Vagina (tissue), 2 donors: Measurements from ENCODE around the gene MIS18A.

Experiments
- POLR2A ChIP-seq, 2 donors: fragments of 450-650 bp; IDR thresholded peaks; one replicate each; pipeline ENCODE4 v1.6.1; 2017; ENCODE audit warnings: antibody characterized with exemption in 2 of 2, mild to moderate bottlenecking in 2 of 2, moderate library complexity in 2 of 2
- TF ChIP-seq, protein P1 (sequence below), 3 experiments: fragments of 450-650 bp in 2 of 3; fragments of 200-600 bp in 1 of 3; sonication (generic) in 1 of 3; IDR thresholded peaks; one replicate each; pipeline ENCODE4 v1.5.1; 2017 to 2019; ENCODE audit warnings: antibody characterized with exemption in 3 of 3, mild to moderate bottlenecking in 2 of 3, moderate library complexity in 2 of 3

DNA sequence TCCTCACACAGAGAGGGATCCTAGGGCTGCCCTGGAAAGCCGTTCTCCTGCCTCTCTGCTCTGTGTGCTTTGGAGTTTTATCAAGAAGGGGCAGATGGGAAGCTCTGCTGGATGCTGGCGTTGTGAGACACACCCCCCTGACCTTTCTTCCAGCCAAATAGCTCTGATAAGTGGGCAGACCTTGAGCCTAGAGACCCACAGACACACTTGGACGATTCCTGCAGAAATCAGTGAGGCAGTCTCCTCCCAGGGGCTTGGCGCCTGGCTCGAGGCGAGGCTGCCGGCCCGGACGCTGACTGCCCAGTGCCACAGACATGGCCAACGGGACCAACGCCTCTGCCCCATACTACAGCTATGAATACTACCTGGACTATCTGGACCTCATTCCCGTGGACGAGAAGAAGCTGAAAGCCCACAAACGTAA lies 19.8 kb upstream of the MIS18A start, which contains the start of gene MRAP:
- TF ChIP-seq, protein P1, sequence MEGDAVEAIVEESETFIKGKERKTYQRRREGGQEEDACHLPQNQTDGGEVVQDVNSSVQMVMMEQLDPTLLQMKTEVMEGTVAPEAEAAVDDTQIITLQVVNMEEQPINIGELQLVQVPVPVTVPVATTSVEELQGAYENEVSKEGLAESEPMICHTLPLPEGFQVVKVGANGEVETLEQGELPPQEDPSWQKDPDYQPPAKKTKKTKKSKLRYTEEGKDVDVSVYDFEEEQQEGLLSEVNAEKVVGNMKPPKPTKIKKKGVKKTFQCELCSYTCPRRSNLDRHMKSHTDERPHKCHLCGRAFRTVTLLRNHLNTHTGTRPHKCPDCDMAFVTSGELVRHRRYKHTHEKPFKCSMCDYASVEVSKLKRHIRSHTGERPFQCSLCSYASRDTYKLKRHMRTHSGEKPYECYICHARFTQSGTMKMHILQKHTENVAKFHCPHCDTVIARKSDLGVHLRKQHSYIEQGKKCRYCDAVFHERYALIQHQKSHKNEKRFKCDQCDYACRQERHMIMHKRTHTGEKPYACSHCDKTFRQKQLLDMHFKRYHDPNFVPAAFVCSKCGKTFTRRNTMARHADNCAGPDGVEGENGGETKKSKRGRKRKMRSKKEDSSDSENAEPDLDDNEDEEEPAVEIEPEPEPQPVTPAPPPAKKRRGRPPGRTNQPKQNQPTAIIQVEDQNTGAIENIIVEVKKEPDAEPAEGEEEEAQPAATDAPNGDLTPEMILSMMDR (IDR thresholded peaks at IDR 0.05), result no peak
- TF ChIP-seq POLR2A (IDR thresholded peaks at IDR 0.05), result no peak
